Effector CD8-positive, alpha-beta T cell (primary cell): ENCODE measurements around the gene SCYL2.
"Not testable (repeated sequence)": the region's sequence is repeated elsewhere in the genome, so short reads cannot be mapped to it uniquely, and the experiment has no call there.

Source experiments
- DNase-seq: peaks from one replicate; lab custom pipeline; 2025; lab: John Stamatoyannopoulos, UW
- total RNA-seq, 4 experiments: gene quantifications; one replicate each; lab custom pipeline; 2026; lab: John Stamatoyannopoulos, UW

SCYL2 gene
- 81.5 to 109 (median 90.7) reads per million in 4 experiments for total RNA-seq

- peak; percentile 92 for DNase-seq
Measured at GRCh38 chr12:100266835-100267602, at the start of gene SCYL2, which contains the start of gene DEPDC4. Gene SCYL2 (plus strand): TSS chr12:100267177. CDS start chr12:100282971, 15,794 bp downstream. Gene DEPDC4 (minus strand): TSS chr12:100267079. CDS start chr12:100267076, 3 bp downstream.

- DNase-seq: no peak
Measured at GRCh38 chr12:100219328-100220109, 47.5 kb upstream of the SCYL2 start.

GRCh38 chr12:100221523-100221922, 45.5 kb upstream of the SCYL2 start:
- no peak for DNase-seq

- not testable (repeated sequence) for DNase-seq
Measured at GRCh38 chr12:100222173-100222572, 44.8 kb upstream of the SCYL2 start.

GRCh38 chr12:100225491-100225890, 41.5 kb upstream of the SCYL2 start:
- DNase-seq: no peak

- DNase-seq: no peak
Measured at GRCh38 chr12:100229036-100229635, 37.8 kb upstream of the SCYL2 start.

GRCh38 chr12:100229876-100230275, 37.1 kb upstream of the SCYL2 start:
- no peak for DNase-seq

- DNase-seq: not testable (repeated sequence)
Measured at GRCh38 chr12:100231873-100232272, 35.1 kb upstream of the SCYL2 start.

GRCh38 chr12:100234166-100234565, 32.8 kb upstream of the SCYL2 start:
- DNase-seq: no peak

GRCh38 chr12:100234591-100235304, 32.2 kb upstream of the SCYL2 start:
- no peak for DNase-seq

- DNase-seq: no peak
Measured at GRCh38 chr12:100238801-100239200, 28.2 kb upstream of the SCYL2 start.

- DNase-seq: no peak
Measured at GRCh38 chr12:100239589-100239988, 27.4 kb upstream of the SCYL2 start.

- DNase-seq: no peak
Measured at GRCh38 chr12:100243137-100243536, 23.8 kb upstream of the SCYL2 start.

GRCh38 chr12:100247765-100248164, 19.2 kb upstream of the SCYL2 start:
- DNase-seq: no peak

GRCh38 chr12:100248886-100249285, 18.1 kb upstream of the SCYL2 start:
- DNase-seq: no peak

GRCh38 chr12:100249941-100250340, 17.0 kb upstream of the SCYL2 start:
- no peak for DNase-seq

- no peak for DNase-seq
Measured at GRCh38 chr12:100251917-100252316, 15.1 kb upstream of the SCYL2 start.

GRCh38 chr12:100253437-100253836, 13.5 kb upstream of the SCYL2 start:
- no peak for DNase-seq

- no peak for DNase-seq
Measured at GRCh38 chr12:100254876-100255275, 12.1 kb upstream of the SCYL2 start.

- DNase-seq: no peak
Measured at GRCh38 chr12:100258127-100258526, 8.8 kb upstream of the SCYL2 start.

GRCh38 chr12:100263131-100263530, 3.8 kb upstream of the SCYL2 start:
- no peak for DNase-seq

GRCh38 chr12:100265107-100265506, 1.9 kb upstream of the SCYL2 start:
- not testable (repeated sequence) for DNase-seq
